ENCODE data around the gene RPP38. TPM values are rescaled to one million over a fixed set of nuclear protein-coding genes. Genes with fewer than 3 reads are reported as not detected.

Gene RPP38
- total and polyA plus RNA-seq, 2 of the 8 experiments (the other 6 are each of a cell fraction or from before 2014, with no cell fraction given): 20.8 to 23.3 TPM

- Histone ChIP-seq H3K9ac (replicated peaks in 1 of 4; ENCODE audit: extremely low read depth in 1 of 4, low read depth in 3 of 4, low read length in 3 of 4) (peak within 1 kb of the TSS; percentile 58 to 79 (median 65); a peak in 5 of 7 replicates), H3K4me1 (replicated peaks in 1 of 4; ENCODE audit: control insufficient read depth in 3 of 4, insufficient read depth in 4 of 4, low read length in 3 of 4) (peaks cover 0 to 9% (median 5%) of the 10 kb centered on the region in 4 experiments; a peak in 5 of 7 replicates), H3K4me3 (ENCODE audit: extremely low read depth in 1 of 4, insufficient read depth in 2 of 4, low read depth in 3 of 4, low read length in 4 of 4) (peak within 1 kb of the TSS; percentile 69 to 82 (median 76)), H3K18ac (ENCODE audit: extremely low read depth, low read length) (no peak within 1 kb of the TSS; the same call in 1 of the 2 replicates), H2BK120ac (replicated peaks; ENCODE audit: low read depth, low read length) (no peak within 1 kb of the TSS), H2AK5ac (ENCODE audit: low read depth, low read length) (no peak within 1 kb of the TSS), H2BK20ac (ENCODE audit: low read length) (no peak within 1 kb of the TSS), H3K23ac (ENCODE audit: insufficient read length) (no peak within 1 kb of the TSS), H3K14ac (ENCODE audit: insufficient read length) (no peak within 1 kb of the TSS), H3K27me3 (replicated peaks in 1 of 4; ENCODE audit: control insufficient read depth in 3 of 4, extremely low read depth in 1 of 4, insufficient read depth in 3 of 4, low read length in 3 of 4) (no peaks in the 10 kb centered on the region; a peak in 1 of 7 replicates), H4K20me1 (replicated peaks in 1 of 2; ENCODE audit: control insufficient read depth in 1 of 2, insufficient read depth in 2 of 2, low read length in 2 of 2) (no peaks in the 10 kb centered on the region), H2AFZ (ENCODE audit: low read length) (peak within 1 kb of the TSS; percentile 22; the same call in 1 of the 2 replicates), H3K79me2 (ENCODE audit: control insufficient read depth in 1 of 2, insufficient read depth in 2 of 2, low read length in 2 of 2) (no peaks in the 10 kb centered on the region), H4K91ac (replicated peaks; ENCODE audit: insufficient read length, low read length) (no peak within 1 kb of the TSS), H2BK15ac (ENCODE audit: low read length) (no peak within 1 kb of the TSS), H2BK12ac (ENCODE audit: low read depth, low read length) (no peak within 1 kb of the TSS), H2BK5ac (ENCODE audit: low read depth, low read length) (no peak within 1 kb of the TSS; the same call in 1 of the 2 replicates), H3K4ac (replicated peaks; ENCODE audit: insufficient read length, low read depth, low read length) (no peak within 1 kb of the TSS), H4K8ac (ENCODE audit: extremely low read depth, insufficient read depth, low read length) (peak within 1 kb of the TSS; percentile 91; the same call in 1 of the 2 replicates), H3K27ac (ENCODE audit: low read depth, low read length) (peak within 1 kb of the TSS; percentile 39; the same call in 1 of the 2 replicates), H3K79me1 (ENCODE audit: low read depth, low read length) (no peaks in the 10 kb centered on the region), H3K36me3 (ENCODE audit: control insufficient read depth in 2 of 4, insufficient read depth in 4 of 4, low read length in 3 of 4) (no peaks in the 10 kb centered on the region), H3K4me2 (ENCODE audit: insufficient read depth in 1 of 2, low read depth in 2 of 2, low read length in 2 of 2) (peak within 1 kb of the TSS; percentile 54 to 68), H3K56ac (replicated peaks; ENCODE audit: insufficient read length, low read depth, low read length) (no peak within 1 kb of the TSS), H3K9me3 (ENCODE audit: insufficient read depth in 2 of 2, low read depth in 1 of 2, low read length in 1 of 2) (no peaks in the 10 kb centered on the region), H3K23me2 (ENCODE audit: low read depth, low read length) (no peaks in the 10 kb centered on the region), H4K5ac (ENCODE audit: insufficient read length, low read depth, low read length) (peak within 1 kb of the TSS; percentile 64)
- DNase-seq (ENCODE audit: low read depth in 1 of 2, low spot score in 2 of 2) (peak; percentile 65 to 89), FAIRE-seq (no peak)
- POLR2A ChIA-PET (ENCODE audit: partially characterized antibody): no interaction called here
- CTCF ChIA-PET (ENCODE audit: partially characterized antibody): no interaction called here
- WGBS, 2 experiments (ENCODE audit: extremely low coverage in 1 of 2, insufficient coverage in 1 of 2, insufficient read length in 1 of 2, insufficient replicate concordance in 2 of 2, low coverage in 1 of 2, low lambda C conversion rate in 2 of 2, missing lambda C conversion rate in 1 of 2): 9% methylated on average over 56 of the region's 63 CpGs; no CpG with 5 or more reads in 1 of the 2 experiments
- peak; percentile 88 for TF ChIP-seq PHF8 (conservative IDR thresholded peaks at IDR 0.05; ENCODE audit: low read depth, low read length)
- no peak for TF ChIP-seq SRF (IDR thresholded peaks at IDR 0.05; ENCODE audit: low read depth, low read length)
- TF ChIP-seq NANOG (IDR thresholded peaks at IDR 0.05; ENCODE audit: insufficient read depth, low read depth, low read length, poor library complexity, severe bottlenecking): peak; percentile 24
- TF ChIP-seq ZNF274 (IDR thresholded peaks at IDR 0.05; ENCODE audit: borderline replicate concordance, extremely low read depth, low read length): no peak
- no peak for TF ChIP-seq POU5F1 (IDR thresholded peaks at IDR 0.05; ENCODE audit: low read depth, low read length)
- TF ChIP-seq TBP (IDR thresholded peaks at IDR 0.05; ENCODE audit: low read depth, low read length): peak; percentile 72; the same call in 1 of the 2 replicates
- TF ChIP-seq SP1 (IDR thresholded peaks at IDR 0.05; ENCODE audit: low read depth, low read length): no peak; the same call in 1 of the 2 replicates
- TF ChIP-seq HDAC2 (IDR thresholded peaks at IDR 0.05; ENCODE audit: borderline replicate concordance in 1 of 2, low read depth in 2 of 2, low read length in 2 of 2): no peak
- 0 out of 2 replicates have a peak, but pooled peaks have one; percentile 17 for TF ChIP-seq YY1 (IDR thresholded peaks at IDR 0.05; ENCODE audit: low read depth, low read length)
- peak; percentile 66; the same call in 1 of the 2 replicates for TF ChIP-seq MAX (IDR thresholded peaks at IDR 0.05)
- peak; percentile 64 for TF ChIP-seq ASH2L (IDR thresholded peaks at IDR 0.05; ENCODE audit: low read length)
Observed at GRCh38 chr10:15088428-15089261, 8.5 kb upstream of the RPP38 start, which contains the start of gene ACBD7. TSS of gene ACBD7 (minus strand) at chr10:15088776. CDS start at chr10:15088728, 48 bp downstream.
